ENCODE data around the gene MPO. TPM values are rescaled to one million over a fixed set of nuclear protein-coding genes. Genes with fewer than 3 reads are reported as not detected.
A peak's percentile ranks its signal among the peaks of the same experiment; 100 is the strongest.

The MPO gene
- total RNA-seq, 3 donors from 2014 or later, result 0.19 TPM; not detected in 2

DNA sequence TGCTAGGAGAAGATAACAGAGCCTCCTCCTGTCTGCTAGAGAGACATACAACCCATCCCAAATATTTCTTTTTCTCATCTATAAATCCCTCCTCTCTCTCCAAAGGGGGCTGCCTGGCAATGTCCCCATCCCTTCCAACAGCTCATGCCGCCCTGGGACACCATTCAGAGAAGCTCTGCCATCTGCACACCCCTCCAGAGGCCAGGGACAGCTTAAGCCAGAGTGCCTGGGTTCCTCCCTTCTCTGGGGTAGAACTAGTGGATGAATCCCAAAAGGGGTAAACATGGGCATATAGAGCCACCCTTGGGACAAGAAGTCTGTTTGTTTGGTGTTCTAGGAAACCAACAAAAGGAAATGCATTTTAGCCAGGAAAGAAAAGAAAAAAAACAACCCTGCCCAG, 44.9 kb downstream of the MPO start:
- DNase-seq (no peak), ATAC-seq (no peak)
- TF ChIP-seq, protein P1, sequence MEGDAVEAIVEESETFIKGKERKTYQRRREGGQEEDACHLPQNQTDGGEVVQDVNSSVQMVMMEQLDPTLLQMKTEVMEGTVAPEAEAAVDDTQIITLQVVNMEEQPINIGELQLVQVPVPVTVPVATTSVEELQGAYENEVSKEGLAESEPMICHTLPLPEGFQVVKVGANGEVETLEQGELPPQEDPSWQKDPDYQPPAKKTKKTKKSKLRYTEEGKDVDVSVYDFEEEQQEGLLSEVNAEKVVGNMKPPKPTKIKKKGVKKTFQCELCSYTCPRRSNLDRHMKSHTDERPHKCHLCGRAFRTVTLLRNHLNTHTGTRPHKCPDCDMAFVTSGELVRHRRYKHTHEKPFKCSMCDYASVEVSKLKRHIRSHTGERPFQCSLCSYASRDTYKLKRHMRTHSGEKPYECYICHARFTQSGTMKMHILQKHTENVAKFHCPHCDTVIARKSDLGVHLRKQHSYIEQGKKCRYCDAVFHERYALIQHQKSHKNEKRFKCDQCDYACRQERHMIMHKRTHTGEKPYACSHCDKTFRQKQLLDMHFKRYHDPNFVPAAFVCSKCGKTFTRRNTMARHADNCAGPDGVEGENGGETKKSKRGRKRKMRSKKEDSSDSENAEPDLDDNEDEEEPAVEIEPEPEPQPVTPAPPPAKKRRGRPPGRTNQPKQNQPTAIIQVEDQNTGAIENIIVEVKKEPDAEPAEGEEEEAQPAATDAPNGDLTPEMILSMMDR (IDR thresholded peaks at IDR 0.05), result no peak
- Histone ChIP-seq H3K4me3 (no peak overlapping the region), H3K9me3 (no peaks in the 10 kb centered on the region), H3K4me1 (ENCODE audit: low read depth) (no peaks in the 10 kb centered on the region), H3K36me3 (ENCODE audit: low read depth) (no peaks in the 10 kb centered on the region)
- intact Hi-C loops (cut with DNase I, micrococcal nuclease), result no loop called here

DNA sequence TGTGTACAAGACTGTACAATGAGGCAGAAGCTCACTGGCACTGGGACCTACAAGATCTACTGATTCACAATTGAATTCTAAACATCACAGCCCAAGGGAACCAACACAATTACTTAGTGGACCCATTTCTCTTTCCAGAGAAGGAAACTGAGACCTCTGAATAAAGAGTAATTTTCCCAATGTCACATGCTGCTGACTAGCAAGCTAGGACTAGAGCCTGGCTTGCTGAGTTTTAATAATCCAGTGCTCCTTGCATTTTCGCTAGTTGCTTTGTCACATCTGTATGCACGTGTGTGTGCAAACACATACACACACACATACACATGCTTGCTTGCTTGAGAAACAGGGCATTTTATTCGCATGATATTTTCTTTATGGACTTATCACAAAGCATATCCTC, 46.2 kb downstream of the MPO start:
- TF ChIP-seq, protein P1 (IDR thresholded peaks at IDR 0.05), result no peak
- Histone ChIP-seq H3K9me3 (no peaks in the 10 kb centered on the region), H3K36me3 (ENCODE audit: low read depth) (no peaks in the 10 kb centered on the region), H3K4me1 (ENCODE audit: low read depth) (no peaks in the 10 kb centered on the region), H3K4me3 (no peak overlapping the region)
- intact Hi-C loops (cut with DNase I, micrococcal nuclease), result no loop called here
- ATAC-seq (no peak), DNase-seq (no peak)

DNA sequence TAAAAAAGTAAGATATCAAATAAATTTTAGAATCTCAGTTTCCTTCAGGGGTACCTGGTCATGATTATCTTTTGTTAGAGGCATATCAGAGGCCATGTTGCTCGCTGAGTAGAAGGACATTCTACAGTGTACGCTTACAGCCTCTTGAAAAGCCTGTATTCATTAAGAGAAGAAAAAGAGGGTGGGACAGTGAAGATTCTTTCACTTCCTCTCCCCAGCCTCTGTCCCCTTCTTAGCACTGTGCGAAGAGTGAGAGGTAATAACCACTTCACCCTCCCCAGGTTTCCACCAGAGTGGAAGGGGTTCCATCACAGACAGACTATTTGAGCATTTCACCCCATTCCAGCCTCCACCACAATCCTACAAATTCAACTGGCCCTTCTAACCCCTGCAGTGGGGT, 47.2 kb downstream of the MPO start:
- TF ChIP-seq, protein P1 (IDR thresholded peaks at IDR 0.05), result no peak
- Histone ChIP-seq H3K4me3 (no peak overlapping the region), H3K9me3 (no peaks in the 10 kb centered on the region), H3K36me3 (ENCODE audit: low read depth) (no peaks in the 10 kb centered on the region), H3K4me1 (ENCODE audit: low read depth) (no peaks in the 10 kb centered on the region)
- DNase-seq, result no peak
- intact Hi-C loops (cut with DNase I, micrococcal nuclease), result no loop called here
- ATAC-seq, result peak; percentile 51

DNA sequence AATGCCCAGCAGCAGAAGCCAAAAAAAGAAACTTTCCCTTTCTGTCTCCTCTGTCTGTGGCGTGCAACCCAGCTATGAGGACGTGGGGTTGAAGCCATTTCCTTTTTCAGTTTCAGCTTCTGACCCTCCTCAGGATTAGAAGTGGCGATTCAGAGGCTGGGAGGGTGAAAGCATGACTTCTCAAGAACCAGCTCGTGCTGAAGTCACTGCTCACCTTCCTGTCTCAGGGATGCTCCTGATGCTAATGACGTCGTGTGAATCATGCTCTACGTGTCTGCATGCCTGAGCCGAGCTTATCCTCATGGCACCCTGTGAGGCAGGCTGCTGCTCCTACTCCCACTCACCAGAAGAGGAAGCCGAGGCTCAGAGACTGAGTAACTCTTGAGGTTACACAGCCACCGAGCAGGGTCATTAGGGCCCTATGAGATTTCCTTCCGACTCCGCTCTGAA, 48.0 kb downstream of the MPO start:
- no peak for DNase-seq
- no peaks in the 10 kb centered on the region for H3K36me3 ChIP-seq (ENCODE audit: low read depth)
- TF ChIP-seq, protein P1 (IDR thresholded peaks at IDR 0.05), result no peak
- ATAC-seq, result peak; percentile 55
- no peaks in the 10 kb centered on the region for H3K9me3 ChIP-seq
- H3K4me1 ChIP-seq (ENCODE audit: low read depth), result no peaks in the 10 kb centered on the region
- intact Hi-C loops (cut with DNase I, micrococcal nuclease), result no loop called here
- H3K4me3 ChIP-seq, result no peak overlapping the region

DNA sequence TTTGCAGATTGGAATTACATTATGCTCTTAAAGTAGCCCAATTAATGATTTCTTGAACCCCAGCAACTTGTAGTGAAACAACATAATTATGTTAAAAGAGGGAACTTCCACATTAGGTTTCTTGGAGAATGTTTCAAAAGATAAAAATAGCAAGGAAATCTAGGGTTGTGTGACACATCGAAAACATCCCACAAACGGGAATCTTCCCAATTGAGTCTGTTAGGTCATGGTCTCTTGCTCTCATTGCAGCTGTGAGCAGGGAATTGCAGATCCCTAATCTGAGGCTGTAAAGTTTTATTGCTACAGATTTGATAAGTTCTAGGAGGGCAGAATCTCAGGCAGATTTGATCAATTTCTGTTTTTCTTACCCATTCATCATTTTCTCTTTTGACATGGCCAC, 49.1 kb downstream of the MPO start:
- no peaks in the 10 kb centered on the region for H3K9me3 ChIP-seq
- H3K4me1 ChIP-seq (ENCODE audit: low read depth), result no peaks in the 10 kb centered on the region
- ATAC-seq (no peak), DNase-seq (no peak)
- no peaks in the 10 kb centered on the region for H3K36me3 ChIP-seq (ENCODE audit: low read depth)
- intact Hi-C loops (cut with DNase I, micrococcal nuclease), result no loop called here
- no peak overlapping the region for H3K4me3 ChIP-seq
- TF ChIP-seq, protein P1 (IDR thresholded peaks at IDR 0.05), result no peak

DNA sequence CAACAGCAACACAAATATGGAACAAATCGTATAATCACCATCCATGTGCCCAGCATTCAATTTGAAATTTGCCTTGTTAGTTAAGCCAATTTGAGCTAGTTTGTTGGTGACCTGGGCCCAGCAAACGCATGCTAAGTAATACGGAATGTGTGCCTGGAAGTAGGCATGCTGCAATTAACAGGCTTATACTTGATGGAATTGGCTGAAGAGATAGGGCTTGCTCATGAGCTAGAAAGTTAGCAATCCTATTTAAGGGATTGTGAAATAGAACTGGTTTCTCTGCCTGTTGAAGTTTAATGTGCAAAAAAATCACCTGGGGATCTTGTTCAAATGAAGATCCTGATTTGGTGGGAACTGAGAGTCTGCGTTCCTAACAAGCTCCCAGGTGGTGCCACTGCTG, 50.9 kb downstream of the MPO start:
- TF ChIP-seq, protein P1 (IDR thresholded peaks at IDR 0.05), result no peak
- intact Hi-C loops (cut with DNase I, micrococcal nuclease), result no loop called here
- ATAC-seq (no peak), DNase-seq (no peak)
- Histone ChIP-seq H3K4me3 (no peak overlapping the region), H3K4me1 (ENCODE audit: low read depth) (no peaks in the 10 kb centered on the region), H3K36me3 (ENCODE audit: low read depth) (no peaks in the 10 kb centered on the region), H3K9me3 (no peaks in the 10 kb centered on the region)

All from mucosa of descending colon (tissue), 3 donors.